H9 (cell line): ENCODE measurements around the gene GATA2. TPM values are rescaled to one million over a fixed set of nuclear protein-coding genes. Genes with fewer than 3 reads are reported as not detected.

Experiments used
- DNase-seq: peaks from one replicate; pipeline ENCODE4 v3.0.0-alpha.2; 2017
- H2AFZ ChIP-seq: one replicate; pipeline ENCODE4 v1.6.1; 2013; ENCODE audit warnings: mild to moderate bottlenecking, low read length, control low read depth, moderate library complexity
- H2AK5ac ChIP-seq: 2 replicates; pipeline ENCODE4 v1.6.1; 2013; ENCODE audit warnings: low read length, control low read depth, mixed read lengths; ENCODE audit not compliant: insufficient read length
- H2BK120ac ChIP-seq: one replicate; pipeline ENCODE4 v1.6.1; 2013; ENCODE audit warnings: low read depth, mild to moderate bottlenecking, low read length, control low read depth, inconsistent platforms; ENCODE audit not compliant: poor library complexity, severe bottlenecking
- H2BK12ac ChIP-seq: 2 replicates; pipeline ENCODE4 v1.6.1; 2013; ENCODE audit warnings: low read length, control low read depth, mixed read lengths, low read depth; ENCODE audit not compliant: insufficient read length
- H2BK15ac ChIP-seq: 2 replicates; pipeline ENCODE4 v1.6.1; 2013; ENCODE audit warnings: low read depth, low read length, control low read depth
- H2BK20ac ChIP-seq: one replicate; pipeline ENCODE4 v1.6.1; 2013; ENCODE audit warnings: low read depth, mild to moderate bottlenecking, low read length, control low read depth, inconsistent platforms; ENCODE audit not compliant: poor library complexity, severe bottlenecking
- H2BK5ac ChIP-seq: 2 replicates; pipeline ENCODE4 v1.6.1; 2013; ENCODE audit warnings: low read length, control low read depth, mixed read lengths; ENCODE audit not compliant: insufficient read length
- H3K14ac ChIP-seq: 2 replicates; pipeline ENCODE4 v1.6.1; 2013; ENCODE audit warnings: low read length, control low read depth; ENCODE audit not compliant: insufficient read depth
- H3K18ac ChIP-seq: 2 replicates; pipeline ENCODE4 v1.6.1; 2013; ENCODE audit warnings: low read depth, mild to moderate bottlenecking, mixed read lengths, low read length, control low read depth; ENCODE audit not compliant: insufficient read length
- H3K23ac ChIP-seq: 2 replicates; pipeline ENCODE4 v1.6.1; 2013; ENCODE audit warnings: low read length, control low read depth, mixed read lengths, low read depth; ENCODE audit not compliant: insufficient read length
- H3K23me2 ChIP-seq: 2 replicates; pipeline ENCODE4 v1.6.1; 2013; ENCODE audit warnings: low read depth, mild to moderate bottlenecking, mixed read lengths, low read length, control low read depth; ENCODE audit not compliant: insufficient read length, poor library complexity, severe bottlenecking
- H3K27ac ChIP-seq: 2 replicates; pipeline ENCODE4 v1.5.1; 2013; ENCODE audit warnings: low read length, control low read depth, mixed read lengths, low read depth; ENCODE audit not compliant: insufficient read length
- H3K27me3 ChIP-seq: 2 replicates; pipeline ENCODE4 v1.6.1; 2013; ENCODE audit warnings: low read length, control low read depth, inconsistent platforms; ENCODE audit not compliant: insufficient read depth
- H3K4ac ChIP-seq: 2 replicates; pipeline ENCODE4 v1.6.1; 2013; ENCODE audit warnings: low read depth, mild to moderate bottlenecking, control low read depth, inconsistent platforms, low read length, moderate library complexity
- H3K4me1 ChIP-seq: 2 replicates; pipeline ENCODE4 v1.6.1; 2013; ENCODE audit warnings: low read length, control low read depth, inconsistent platforms; ENCODE audit not compliant: insufficient read depth
- H3K4me2 ChIP-seq: 2 replicates; pipeline ENCODE4 v1.6.1; 2013; ENCODE audit warnings: low read length, control low read depth, mixed read lengths; ENCODE audit not compliant: insufficient read length, insufficient read depth
- H3K56ac ChIP-seq: 2 replicates; pipeline ENCODE4 v1.6.1; 2013; ENCODE audit warnings: low read depth, mild to moderate bottlenecking, mixed read lengths, low read length, control low read depth; ENCODE audit not compliant: insufficient read length
- H3K79me1 ChIP-seq: 2 replicates; pipeline ENCODE4 v1.6.1; 2013; ENCODE audit warnings: low read depth, mild to moderate bottlenecking, moderate library complexity, low read length, control low read depth, inconsistent platforms; ENCODE audit not compliant: insufficient read depth, poor library complexity, severe bottlenecking
- H3K79me2 ChIP-seq: 2 replicates; pipeline ENCODE4 v1.6.1; 2013; ENCODE audit warnings: low read length, control low read depth, inconsistent platforms; ENCODE audit not compliant: insufficient read depth
- H3K9ac ChIP-seq: 2 replicates; pipeline ENCODE4 v1.6.1; 2013; ENCODE audit warnings: low read length, control low read depth, mixed read lengths; ENCODE audit not compliant: insufficient read length; ENCODE audit errors: extremely low read depth
- H3K9me3 ChIP-seq: one replicate; pipeline ENCODE4 v1.6.1; 2013; ENCODE audit warnings: low read depth, low read length, inconsistent platforms; ENCODE audit not compliant: control insufficient read depth
- H3T11ph ChIP-seq: one replicate; pipeline ENCODE4 v1.6.1; 2013; ENCODE audit warnings: mild to moderate bottlenecking, low read length, control low read depth, inconsistent platforms
- H4K20me1 ChIP-seq: one replicate; pipeline ENCODE4 v1.6.1; 2013; ENCODE audit not compliant: control insufficient read depth, insufficient read length, insufficient read depth
- H4K5ac ChIP-seq: 2 replicates; pipeline ENCODE4 v1.6.1; 2013; ENCODE audit warnings: low read depth, mild to moderate bottlenecking, mixed read lengths, low read length, control low read depth; ENCODE audit not compliant: insufficient read length
- H4K8ac ChIP-seq: replicated peaks from 2 replicates; pipeline ENCODE4 v1.6.1; 2013; ENCODE audit warnings: low read length, control low read depth, mixed read lengths, low read depth; ENCODE audit not compliant: insufficient read length
- H4K91ac ChIP-seq: 2 replicates; pipeline ENCODE4 v1.6.1; 2013; ENCODE audit warnings: low read depth, mild to moderate bottlenecking, moderate library complexity, mixed read lengths, low read length, control low read depth; ENCODE audit not compliant: insufficient read length
- H3K27ac Mint-ChIP-seq, 3 experiments: 2 replicates in 2 of 3; 3 replicates in 1 of 3; pipeline ENCODE4 v1.8.0; 2020 to 2021; ENCODE audit warnings: mixed read lengths in 3 of 3, mild to moderate bottlenecking in 1 of 3, moderate library complexity in 1 of 3
- H3K27me3 Mint-ChIP-seq: 2 replicates; pipeline ENCODE4 v1.8.0; 2021; ENCODE audit warnings: low read depth, mild to moderate bottlenecking, moderate library complexity, mixed read lengths
- H3K36me3 Mint-ChIP-seq, 3 experiments: 2 replicates in 2 of 3; 3 replicates in 1 of 3; pipeline ENCODE4 v1.8.0; 2020 to 2021; ENCODE audit warnings: low read depth in 3 of 3, mixed read lengths in 3 of 3; ENCODE audit not compliant: insufficient read depth in 1 of 3
- H3K4me1 Mint-ChIP-seq, 2 experiments: 2 replicates each; pipeline ENCODE4 v1.8.0; 2020; ENCODE audit warnings: mixed read lengths in 2 of 2
- H3K4me3 Mint-ChIP-seq, 2 experiments: 2 replicates in 1 of 2; 3 replicates in 1 of 2; pipeline ENCODE4 v1.8.0; 2020 to 2021; ENCODE audit warnings: mild to moderate bottlenecking in 2 of 2, mixed read lengths in 2 of 2, moderate library complexity in 1 of 2
- H3K9me3 Mint-ChIP-seq, 2 experiments: 2 replicates in 1 of 2; 3 replicates in 1 of 2; pipeline ENCODE4 v1.8.0; 2020; ENCODE audit warnings: mild to moderate bottlenecking in 2 of 2, mixed read lengths in 2 of 2, moderate library complexity in 1 of 2
- WGBS: extraction: QIAGEN DNeasy Blood & Tissue Kit; methylation state at CpG from one replicate; pipeline ENCODE4 v1.1.7; 2013; ENCODE audit warnings: missing lambda C conversion rate, low lambda C conversion rate, mixed read lengths; ENCODE audit not compliant: insufficient read length; ENCODE audit errors: extremely low coverage; 5-methylcytosine and 5-hydroxymethylcytosine counted together
- total RNA-seq: library from RNA; stranded (reverse); gene quantifications from 2 replicates; pipeline ENCODE4 v1.2.1, GENCODE V29; 2021
- TF ChIP-seq, protein P1 (sequence below): fragments of 200-600 bp; sonication (generic); conservative IDR thresholded peaks from 3 replicates; pipeline ENCODE4 v1.8.0; 2021; ENCODE audit warnings: antibody characterized with exemption, mild to moderate bottlenecking

GATA2 gene
- total RNA-seq, 1 experiment from 2014 or later, result 1.9 TPM

- no peak overlapping the region for H2BK15ac ChIP-seq
- WGBS, result no CpG with 5 or more reads among the region's 6 CpGs
- H3K27ac Mint-ChIP-seq, result no peak overlapping the region
- no peak overlapping the region for H3T11ph ChIP-seq
- no peak overlapping the region for H3K4me3 Mint-ChIP-seq
- no peak overlapping the region for H3K23ac ChIP-seq
- no peak overlapping the region for H2BK5ac ChIP-seq
- no peaks in the 10 kb centered on the region for H3K23me2 ChIP-seq
- peaks cover 5 to 12% of the 10 kb centered on the region in 2 experiments for H3K9me3 Mint-ChIP-seq
- TF ChIP-seq, protein P1, sequence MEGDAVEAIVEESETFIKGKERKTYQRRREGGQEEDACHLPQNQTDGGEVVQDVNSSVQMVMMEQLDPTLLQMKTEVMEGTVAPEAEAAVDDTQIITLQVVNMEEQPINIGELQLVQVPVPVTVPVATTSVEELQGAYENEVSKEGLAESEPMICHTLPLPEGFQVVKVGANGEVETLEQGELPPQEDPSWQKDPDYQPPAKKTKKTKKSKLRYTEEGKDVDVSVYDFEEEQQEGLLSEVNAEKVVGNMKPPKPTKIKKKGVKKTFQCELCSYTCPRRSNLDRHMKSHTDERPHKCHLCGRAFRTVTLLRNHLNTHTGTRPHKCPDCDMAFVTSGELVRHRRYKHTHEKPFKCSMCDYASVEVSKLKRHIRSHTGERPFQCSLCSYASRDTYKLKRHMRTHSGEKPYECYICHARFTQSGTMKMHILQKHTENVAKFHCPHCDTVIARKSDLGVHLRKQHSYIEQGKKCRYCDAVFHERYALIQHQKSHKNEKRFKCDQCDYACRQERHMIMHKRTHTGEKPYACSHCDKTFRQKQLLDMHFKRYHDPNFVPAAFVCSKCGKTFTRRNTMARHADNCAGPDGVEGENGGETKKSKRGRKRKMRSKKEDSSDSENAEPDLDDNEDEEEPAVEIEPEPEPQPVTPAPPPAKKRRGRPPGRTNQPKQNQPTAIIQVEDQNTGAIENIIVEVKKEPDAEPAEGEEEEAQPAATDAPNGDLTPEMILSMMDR, result no peak
- no peak overlapping the region for H2BK12ac ChIP-seq
- no peaks in the 10 kb centered on the region; the same call in 1 of the 2 replicates for H3K27me3 ChIP-seq
- peaks cover 80% of the 10 kb centered on the region for H3K27me3 Mint-ChIP-seq
- no peak overlapping the region for H3K4ac ChIP-seq
- no peak overlapping the region for H4K5ac ChIP-seq
- H2AFZ ChIP-seq, result no peak overlapping the region
- no peak overlapping the region for H3K27ac ChIP-seq
- no peaks in the 10 kb centered on the region for H3K79me1 ChIP-seq
- H3K4me2 ChIP-seq, result no peak overlapping the region
- peaks cover 4 to 5% of the 10 kb centered on the region in 2 experiments for H3K4me1 Mint-ChIP-seq
- H3K36me3 Mint-ChIP-seq, result no peaks in the 10 kb centered on the region; a peak in 1 of 7 replicates
- peaks cover 2% of the 10 kb centered on the region for H4K20me1 ChIP-seq
- H3K18ac ChIP-seq, result no peak overlapping the region
- H3K9ac ChIP-seq, result no peak overlapping the region
- no peak overlapping the region for H3K56ac ChIP-seq
- H3K4me1 ChIP-seq, result no peaks in the 10 kb centered on the region
- no peaks in the 10 kb centered on the region for H3K9me3 ChIP-seq
- H2AK5ac ChIP-seq, result no peak overlapping the region
- H2BK20ac ChIP-seq, result no peak overlapping the region
- no peak overlapping the region for H4K91ac ChIP-seq
- no peak overlapping the region for H2BK120ac ChIP-seq
- H4K8ac ChIP-seq, result no peak overlapping the region
- DNase-seq, result no peak
- H3K79me2 ChIP-seq, result no peaks in the 10 kb centered on the region
- no peak overlapping the region for H3K14ac ChIP-seq
Observed at GRCh38 chr3:128449111-128449638, 43.8 kb downstream of the GATA2 start.
